Glomerular endothelial cell (primary cell): Measurements from ENCODE around the gene RRP9. TPM values are rescaled to one million over a fixed set of nuclear protein-coding genes. Genes with fewer than 3 reads are reported as not detected.

Experiments
- DNase-seq: peaks from one replicate; pipeline ENCODE4 v3.0.0-alpha.2; 2011; ENCODE audit warnings: low read depth, low spot score; ENCODE audit errors: extremely low read depth
- total RNA-seq: library from RNA; depleted of rRNA; stranded (reverse); fragments of >200 nt; gene quantifications from 2 replicates; pipeline ENCODE4 v1.2.3, GENCODE V29; 2015

The RRP9 gene
- total RNA-seq, 1 donor from 2014 or later = 17.2 TPM

GRCh38 chr3:51957520-51958205 lies 16.0 kb upstream of the RRP9 start:
- no peak for DNase-seq

GRCh38 chr3:51955893-51956770 lies 14.4 kb upstream of the RRP9 start:
- DNase-seq = no peak

- no peak for DNase-seq
Observed at GRCh38 chr3:51955175-51955892, 13.6 kb upstream of the RRP9 start, which contains the start of gene GPR62. TSS of gene GPR62 (plus strand) at chr3:51955381. CDS start at chr3:51955653, 272 bp downstream.

- DNase-seq = no peak
Observed at GRCh38 chr3:51954713-51955112, 13.0 kb upstream of the RRP9 start.

GRCh38 chr3:51954105-51954504 lies 12.4 kb upstream of the RRP9 start:
- DNase-seq = no peak

- DNase-seq = no peak
Observed at GRCh38 chr3:51953445-51953844, 11.7 kb upstream of the RRP9 start.

- DNase-seq = no peak
Observed at GRCh38 chr3:51950899-51951298, 9.2 kb upstream of the RRP9 start.

- no peak for DNase-seq
Observed at GRCh38 chr3:51949121-51949520, 7.4 kb upstream of the RRP9 start.

GRCh38 chr3:51948016-51948580 lies 6.4 kb upstream of the RRP9 start:
- DNase-seq = no peak

GRCh38 chr3:51947215-51947900 lies 5.7 kb upstream of the RRP9 start:
- no peak for DNase-seq

GRCh38 chr3:51946796-51947195 lies 5.1 kb upstream of the RRP9 start:
- no peak for DNase-seq

- DNase-seq = no peak
Observed at GRCh38 chr3:51945926-51946705, 4.4 kb upstream of the RRP9 start.

- DNase-seq = no peak
Observed at GRCh38 chr3:51945031-51945840, 3.5 kb upstream of the RRP9 start.

GRCh38 chr3:51944451-51945021 lies 2.8 kb upstream of the RRP9 start:
- no peak for DNase-seq

GRCh38 chr3:51943451-51944391 lies 2.0 kb upstream of the RRP9 start:
- no peak for DNase-seq

GRCh38 chr3:51942603-51943450 lies 1.1 kb upstream of the RRP9 start:
- no peak for DNase-seq

GRCh38 chr3:51941463-51941797 lies 274 bp downstream of the RRP9 start:
- no peak for DNase-seq
